Measurements from ENCODE around the gene NTNG1. TPM values are rescaled to one million over a fixed set of nuclear protein-coding genes. Genes with fewer than 3 reads are reported as not detected.

NTNG1 gene
- total RNA-seq, 1 donor from 2014 or later = 0.79 TPM

GRCh38 chr1:107401704-107402103, 260.9 kb downstream of the NTNG1 start:
- Histone ChIP-seq H3K4me1 (no peaks in the 10 kb centered on the region), H3K4me2 (no peak overlapping the region), H3F3A (ENCODE audit: low read depth) (no peaks in the 10 kb centered on the region), H2AFZ (replicated peaks) (no peak overlapping the region), H3K27ac (no peak overlapping the region), H4K20me1 (ENCODE audit: low read depth) (no peaks in the 10 kb centered on the region), H3K79me2 (ENCODE audit: low read depth) (no peaks in the 10 kb centered on the region), H3K27me3 (no peaks in the 10 kb centered on the region), H3K9me3 (ENCODE audit: low read depth) (no peaks in the 10 kb centered on the region), H3K9ac (no peak overlapping the region), H3K36me3 (no peaks in the 10 kb centered on the region), H3K4me3 (no peak overlapping the region)
- Mint-ChIP-seq H3K36me3 (no peaks in the 10 kb centered on the region), H3K27ac (no peak overlapping the region), H3K4me1 (peaks cover 3% of the 10 kb centered on the region), H3K27me3 (ENCODE audit: insufficient read depth, low read depth) (no peaks in the 10 kb centered on the region), H3K9me3 (no peaks in the 10 kb centered on the region), H3K4me3 (no peak overlapping the region)
- no peak for DNase-seq (ENCODE audit: low spot score)
- TF ChIP-seq EZH2phosphoT487 (IDR thresholded peaks at IDR 0.05) = no peak
- TF ChIP-seq CTCF (IDR thresholded peaks at IDR 0.05) = no peak
- no peak for TF ChIP-seq EZH2 (IDR thresholded peaks at IDR 0.05)

- no peak for DNase-seq (ENCODE audit: low spot score)
- Histone ChIP-seq H3K4me3 (no peak overlapping the region), H3K27ac (no peak overlapping the region), H3F3A (ENCODE audit: low read depth) (no peaks in the 10 kb centered on the region), H3K27me3 (no peaks in the 10 kb centered on the region), H3K9me3 (ENCODE audit: low read depth) (no peaks in the 10 kb centered on the region), H4K20me1 (ENCODE audit: low read depth) (no peaks in the 10 kb centered on the region), H3K4me2 (no peak overlapping the region), H3K4me1 (no peaks in the 10 kb centered on the region), H2AFZ (replicated peaks) (no peak overlapping the region), H3K36me3 (no peaks in the 10 kb centered on the region), H3K79me2 (ENCODE audit: low read depth) (no peaks in the 10 kb centered on the region), H3K9ac (no peak overlapping the region)
- no peak for TF ChIP-seq EZH2phosphoT487 (IDR thresholded peaks at IDR 0.05)
- no peak for TF ChIP-seq CTCF (IDR thresholded peaks at IDR 0.05)
- TF ChIP-seq EZH2 (IDR thresholded peaks at IDR 0.05) = no peak
- H3K36me3 Mint-ChIP-seq = no peaks in the 10 kb centered on the region
- H3K27me3 Mint-ChIP-seq (ENCODE audit: insufficient read depth, low read depth) = no peaks in the 10 kb centered on the region
- no peaks in the 10 kb centered on the region for H3K9me3 Mint-ChIP-seq
- H3K4me3 Mint-ChIP-seq = no peak overlapping the region
- H3K4me1 Mint-ChIP-seq = no peaks in the 10 kb centered on the region
- no peak overlapping the region for H3K27ac Mint-ChIP-seq
These were observed 263.9 kb downstream of the NTNG1 start for GRCh38 chr1:107404756-107405155.

- Histone ChIP-seq H3K79me2 (ENCODE audit: low read depth) (no peaks in the 10 kb centered on the region), H3F3A (ENCODE audit: low read depth) (no peaks in the 10 kb centered on the region), H3K4me1 (no peaks in the 10 kb centered on the region), H4K20me1 (ENCODE audit: low read depth) (no peaks in the 10 kb centered on the region), H3K9me3 (ENCODE audit: low read depth) (no peaks in the 10 kb centered on the region), H3K36me3 (no peaks in the 10 kb centered on the region), H3K4me3 (no peak overlapping the region), H3K4me2 (no peak overlapping the region), H2AFZ (replicated peaks) (peak overlapping the region; percentile 32), H3K27ac (no peak overlapping the region), H3K9ac (no peak overlapping the region), H3K27me3 (no peaks in the 10 kb centered on the region)
- H3K4me3 Mint-ChIP-seq = no peak overlapping the region
- H3K27ac Mint-ChIP-seq = no peak overlapping the region
- no peaks in the 10 kb centered on the region for H3K36me3 Mint-ChIP-seq
- no peaks in the 10 kb centered on the region for H3K4me1 Mint-ChIP-seq
- no peaks in the 10 kb centered on the region for H3K9me3 Mint-ChIP-seq
- no peak for DNase-seq (ENCODE audit: low spot score)
- H3K27me3 Mint-ChIP-seq (ENCODE audit: insufficient read depth, low read depth) = no peaks in the 10 kb centered on the region
- TF ChIP-seq EZH2phosphoT487 (IDR thresholded peaks at IDR 0.05) (no peak), EZH2 (IDR thresholded peaks at IDR 0.05) (no peak)
These were observed 264.4 kb downstream of the NTNG1 start for GRCh38 chr1:107405236-107405635.

DNA sequence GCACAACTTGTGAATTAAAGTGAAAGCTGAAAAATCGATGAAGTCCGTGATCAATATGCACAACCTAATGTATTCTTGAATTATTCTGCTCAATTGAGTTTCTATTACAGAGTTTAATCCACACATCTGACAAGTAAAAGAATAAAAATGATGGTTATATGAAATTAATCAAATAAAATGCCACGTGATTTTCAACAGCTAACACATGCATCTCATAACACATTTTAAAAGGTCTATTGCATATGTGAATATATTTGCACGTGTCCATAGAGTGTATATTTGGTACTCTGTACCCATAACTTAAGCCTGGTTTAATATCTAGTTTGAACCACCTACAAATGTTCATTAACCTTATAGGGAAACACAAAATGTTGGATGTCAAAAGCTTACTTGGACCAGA, 266.2 kb downstream of the NTNG1 start:
- Histone ChIP-seq H3K9ac (no peak overlapping the region), H3K4me1 (no peaks in the 10 kb centered on the region)

More for the DNA sequence above, 266.2 kb downstream of the NTNG1 start:
- H3K27me3 ChIP-seq = no peaks in the 10 kb centered on the region
- Mint-ChIP-seq H3K27me3 (ENCODE audit: insufficient read depth, low read depth) (no peaks in the 10 kb centered on the region), H3K27ac (no peak overlapping the region), H3K4me3 (no peak overlapping the region), H3K36me3 (no peaks in the 10 kb centered on the region), H3K9me3 (no peaks in the 10 kb centered on the region), H3K4me1 (no peaks in the 10 kb centered on the region)
- no peaks in the 10 kb centered on the region for H3F3A ChIP-seq (ENCODE audit: low read depth)
- no peaks in the 10 kb centered on the region for H3K9me3 ChIP-seq (ENCODE audit: low read depth)
- H2AFZ ChIP-seq (replicated peaks) = peak overlapping the region; percentile 2
- H4K20me1 ChIP-seq (ENCODE audit: low read depth) = no peaks in the 10 kb centered on the region
- no peaks in the 10 kb centered on the region for H3K79me2 ChIP-seq (ENCODE audit: low read depth)
- no peak for DNase-seq (ENCODE audit: low spot score)
- H3K4me3 ChIP-seq = no peak overlapping the region
- TF ChIP-seq EZH2 (IDR thresholded peaks at IDR 0.05) (no peak), EZH2phosphoT487 (IDR thresholded peaks at IDR 0.05) (no peak), CTCF (IDR thresholded peaks at IDR 0.05) (no peak)
- H3K36me3 ChIP-seq = no peaks in the 10 kb centered on the region
- no peak overlapping the region for H3K27ac ChIP-seq
- no peak overlapping the region for H3K4me2 ChIP-seq

All from neural progenitor cell (in vitro differentiated cells).